CD14-positive monocyte (primary cell): ENCODE data around the gene TTC12. TPM values are rescaled to one million over a fixed set of nuclear protein-coding genes. Genes with fewer than 3 reads are reported as not detected.

Experiments used
- DNase-seq, 3 donors: peaks; one replicate each; pipeline ENCODE4 v3.0.0-alpha.2; 2011 to 2022
- H2AFZ ChIP-seq: 2 replicates; pipeline ENCODE4 v1.6.0; 2012; ENCODE audit warnings: mild to moderate bottlenecking, low read depth, low read length, inconsistent platforms; ENCODE audit not compliant: insufficient read depth, poor library complexity, severe bottlenecking
- H3K27ac ChIP-seq, 2 donors: 1 replicate in 1 of 2; 2 replicates in 1 of 2; pipeline ENCODE4 v1.5.1; 2012 to 2013; ENCODE audit warnings: low read length in 2 of 2, control low read depth in 1 of 2, inconsistent platforms in 1 of 2, low read depth in 1 of 2, mild to moderate bottlenecking in 1 of 2
- H3K27me3 ChIP-seq, 2 donors: one replicate each; pipeline versions ENCODE4 v1.6.0 to v1.6.1; 2011 to 2013; ENCODE audit warnings: low read length in 2 of 2; ENCODE audit not compliant: control insufficient read depth in 2 of 2, insufficient read depth in 2 of 2
- H3K36me3 ChIP-seq, 2 donors: replicated peaks in 1 of 2; 1 replicate in 1 of 2; 2 replicates in 1 of 2; pipeline versions ENCODE4 v1.5.1 to v1.6.1; 2012 to 2013; ENCODE audit warnings: low read length in 2 of 2, control low read depth in 1 of 2, inconsistent platforms in 1 of 2, mild to moderate bottlenecking in 1 of 2; ENCODE audit not compliant: insufficient read depth in 2 of 2, control insufficient read depth in 1 of 2
- H3K4me1 ChIP-seq, 2 donors: 1 replicate in 1 of 2; 2 replicates in 1 of 2; pipeline versions ENCODE4 v1.5.1 to v1.6.1; 2012 to 2013; ENCODE audit warnings: low read length in 2 of 2, control low read depth in 1 of 2, inconsistent platforms in 1 of 2, mild to moderate bottlenecking in 1 of 2, moderate library complexity in 1 of 2; ENCODE audit not compliant: insufficient read depth in 2 of 2, control insufficient read depth in 1 of 2
- H3K4me2 ChIP-seq: replicated peaks from 2 replicates; pipeline ENCODE3; 2012; ENCODE audit warnings: low read length, moderate library complexity, mild to moderate bottlenecking; ENCODE audit not compliant: poor library complexity, severe bottlenecking; ENCODE audit errors: extremely low read depth
- H3K4me3 ChIP-seq, 3 experiments: fragments of 200-600 bp in 1 of 3; sonication (generic) in 1 of 3; replicated peaks in 1 of 3; 1 replicate in 2 of 3; 2 replicates in 1 of 3; pipeline ENCODE4 v1.5.1; 2011 to 2013; ENCODE audit warnings: low read length in 3 of 3, mild to moderate bottlenecking in 3 of 3, control low read depth in 2 of 3, low read depth in 2 of 3, inconsistent platforms in 1 of 3, moderate library complexity in 1 of 3
- H3K79me2 ChIP-seq: 2 replicates; pipeline ENCODE4 v1.6.0; 2012; ENCODE audit warnings: mild to moderate bottlenecking, control low read depth, inconsistent platforms, low read length, moderate library complexity; ENCODE audit not compliant: insufficient read depth
- H3K9ac ChIP-seq: 2 replicates; pipeline ENCODE4 v1.6.0; 2017; ENCODE audit warnings: low read length, mild to moderate bottlenecking; ENCODE audit not compliant: insufficient read depth, poor library complexity, severe bottlenecking
- H3K9me3 ChIP-seq, 2 donors: replicated peaks in 1 of 2; 1 replicate in 1 of 2; 2 replicates in 1 of 2; pipeline versions ENCODE4 v1.5.1 to v1.6.1; 2012 to 2013; ENCODE audit warnings: low read length in 2 of 2, control low read depth in 1 of 2; ENCODE audit not compliant: control insufficient read depth in 1 of 2, insufficient read depth in 1 of 2
- H4K20me1 ChIP-seq: 2 replicates; pipeline ENCODE4 v1.6.0; 2012; ENCODE audit warnings: mild to moderate bottlenecking, low read length, control low read depth, moderate library complexity; ENCODE audit not compliant: insufficient read depth
- H3K27ac Mint-ChIP-seq, 7 donors: one replicate each; pipeline ENCODE4 v1.8.0; 2020; ENCODE audit warnings: mild to moderate bottlenecking in 7 of 7, mixed read lengths in 7 of 7, moderate library complexity in 6 of 7, inconsistent platforms in 2 of 7
- H3K27me3 Mint-ChIP-seq, 3 donors: one replicate each; pipeline ENCODE4 v1.8.0; 2021 to 2022; ENCODE audit warnings: low read depth in 3 of 3, mild to moderate bottlenecking in 3 of 3, mixed read lengths in 3 of 3, moderate library complexity in 3 of 3, inconsistent platforms in 1 of 3
- H3K36me3 Mint-ChIP-seq, 2 donors: one replicate each; pipeline ENCODE4 v1.8.0; 2020; ENCODE audit warnings: mixed read lengths in 2 of 2, inconsistent platforms in 1 of 2, mild to moderate bottlenecking in 1 of 2
- H3K4me1 Mint-ChIP-seq: one replicate; pipeline ENCODE4 v1.8.0; 2020; ENCODE audit warnings: mild to moderate bottlenecking, mixed read lengths
- H3K4me3 Mint-ChIP-seq, 2 donors: one replicate each; pipeline ENCODE4 v1.8.0; 2020; ENCODE audit warnings: mild to moderate bottlenecking in 2 of 2, mixed read lengths in 2 of 2, moderate library complexity in 1 of 2
- H3K9me3 Mint-ChIP-seq, 7 donors: one replicate each; pipeline ENCODE4 v1.8.0; 2020 to 2022; ENCODE audit warnings: mixed read lengths in 7 of 7, mild to moderate bottlenecking in 6 of 7, moderate library complexity in 6 of 7, inconsistent platforms in 2 of 7
- WGBS: methylation state at CpG from one replicate; pipeline ENCODE4 v1.1.5; 2013; ENCODE audit warnings: missing lambda C conversion rate; ENCODE audit not compliant: insufficient coverage; 5-methylcytosine and 5-hydroxymethylcytosine counted together
- intact Hi-C, 2 donors: fragments of 100-400 bp; cut with micrococcal nuclease; formaldehyde crosslinking; loops; one replicate each; pipeline versions ENCODE4 v1.15.0 to v1.15.1; 2023
- polyA plus RNA-seq, 3 donors: library from polyadenylated mRNA; depleted of rRNA in 1 of 3; unstranded in 2 of 3; stranded (reverse) in 1 of 3; fragments of 300-500 nt in 2 of 3; fragments of >200 nt in 1 of 3; fragmentation: Illumina TruSeq in 2 of 3; gene quantifications; 1 replicate in 2 of 3; 2 replicates in 1 of 3; pipeline ENCODE4 v1.2.3, GENCODE V29; 2012 to 2021
- TF ChIP-seq, protein P1 (sequence below): fragments of 200-600 bp; IDR thresholded peaks from one replicate; pipeline ENCODE4 v1.8.0; 2022; ENCODE audit warnings: antibody characterized with exemption, mild to moderate bottlenecking

The TTC12 gene
- polyA plus RNA-seq, 3 donors, result 1.7 to 3.0 (median 2.4) TPM

GRCh38 chr11:113412675-113413074 lies 98.3 kb downstream of the TTC12 start:
- H3K27ac Mint-ChIP-seq, result no peak overlapping the region
- Histone ChIP-seq H3K36me3 (no peaks in the 10 kb centered on the region), H3K27me3 (no peaks in the 10 kb centered on the region), H3K79me2 (no peaks in the 10 kb centered on the region), H3K4me2 (no peak overlapping the region), H3K27ac (no peak overlapping the region), H4K20me1 (no peaks in the 10 kb centered on the region), H3K9ac (no peak overlapping the region), H3K4me3 (no peak overlapping the region), H3K9me3 (no peaks in the 10 kb centered on the region), H3K4me1 (no peaks in the 10 kb centered on the region), H2AFZ (no peak overlapping the region)
- no peaks in the 10 kb centered on the region for H3K4me1 Mint-ChIP-seq
- H3K27me3 Mint-ChIP-seq, result peaks cover 3 to 8% (median 5%) of the 10 kb centered on the region in 3 donors
- TF ChIP-seq, protein P1, sequence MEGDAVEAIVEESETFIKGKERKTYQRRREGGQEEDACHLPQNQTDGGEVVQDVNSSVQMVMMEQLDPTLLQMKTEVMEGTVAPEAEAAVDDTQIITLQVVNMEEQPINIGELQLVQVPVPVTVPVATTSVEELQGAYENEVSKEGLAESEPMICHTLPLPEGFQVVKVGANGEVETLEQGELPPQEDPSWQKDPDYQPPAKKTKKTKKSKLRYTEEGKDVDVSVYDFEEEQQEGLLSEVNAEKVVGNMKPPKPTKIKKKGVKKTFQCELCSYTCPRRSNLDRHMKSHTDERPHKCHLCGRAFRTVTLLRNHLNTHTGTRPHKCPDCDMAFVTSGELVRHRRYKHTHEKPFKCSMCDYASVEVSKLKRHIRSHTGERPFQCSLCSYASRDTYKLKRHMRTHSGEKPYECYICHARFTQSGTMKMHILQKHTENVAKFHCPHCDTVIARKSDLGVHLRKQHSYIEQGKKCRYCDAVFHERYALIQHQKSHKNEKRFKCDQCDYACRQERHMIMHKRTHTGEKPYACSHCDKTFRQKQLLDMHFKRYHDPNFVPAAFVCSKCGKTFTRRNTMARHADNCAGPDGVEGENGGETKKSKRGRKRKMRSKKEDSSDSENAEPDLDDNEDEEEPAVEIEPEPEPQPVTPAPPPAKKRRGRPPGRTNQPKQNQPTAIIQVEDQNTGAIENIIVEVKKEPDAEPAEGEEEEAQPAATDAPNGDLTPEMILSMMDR, result no peak
- intact Hi-C loops, result no loop called here
- H3K4me3 Mint-ChIP-seq, result no peak overlapping the region
- peaks cover 0 to 12% (median 0%) of the 10 kb centered on the region in 7 donors for H3K9me3 Mint-ChIP-seq
- H3K36me3 Mint-ChIP-seq, result no peaks in the 10 kb centered on the region
- DNase-seq, result no peak
- 100% methylated on average over 3 of the region's 9 CpGs for WGBS

- WGBS, result 91% methylated on average over 15 of the region's 16 CpGs
- H3K27ac ChIP-seq, result no peak overlapping the region
- Mint-ChIP-seq H3K9me3 (peaks cover 0 to 12% (median 0%) of the 10 kb centered on the region in 7 donors), H3K4me1 (no peaks in the 10 kb centered on the region), H3K36me3 (no peaks in the 10 kb centered on the region), H3K27ac (no peak overlapping the region), H3K27me3 (peaks cover 2 to 7% (median 4%) of the 10 kb centered on the region in 3 donors), H3K4me3 (no peak overlapping the region)
- no peaks in the 10 kb centered on the region for H3K9me3 ChIP-seq
- H3K4me1 ChIP-seq, result no peaks in the 10 kb centered on the region
- H3K27me3 ChIP-seq, result no peaks in the 10 kb centered on the region
- no peak overlapping the region for H3K9ac ChIP-seq
- intact Hi-C loops, result no loop called here
- DNase-seq, result no peak
- TF ChIP-seq, protein P1, result no peak
- H3K4me3 ChIP-seq, result no peak overlapping the region
- no peaks in the 10 kb centered on the region for H3K36me3 ChIP-seq
- H2AFZ ChIP-seq, result no peak overlapping the region
- H4K20me1 ChIP-seq, result no peaks in the 10 kb centered on the region
- no peak overlapping the region for H3K4me2 ChIP-seq
- no peaks in the 10 kb centered on the region for H3K79me2 ChIP-seq
Measured at GRCh38 chr11:113415343-113415742, 101.0 kb downstream of the TTC12 start.

Other genes with a start within 250 kb of the TTC12 start
- gene ANKK1, start 73.2 kb downstream of the TTC12 start, polyA plus RNA-seq, result under 1 TPM in 2 of 3 donors, not detected in 1; 0.07 to 0.09 TPM
- gene DRD2, start 160.8 kb downstream of the TTC12 start, polyA plus RNA-seq, result not detected